K562 treated with DMSO at 1 percent for 24 hours (cell line): ENCODE results near the gene RTTN. TPM values are rescaled to one million over a fixed set of nuclear protein-coding genes. Genes with fewer than 3 reads are reported as not detected.

Experiments used
- total RNA-seq: library from RNA; unstranded; fragments of 300-600 nt; gene quantifications from 2 replicates; pipeline ENCODE4 v1.2.3, GENCODE V29; 2022; ENCODE audit warnings: low read depth; ENCODE audit not compliant: insufficient read depth

The RTTN gene
- 5.5 and 5.6 TPM in 2 replicates for total RNA-seq

GRCh38 chr18:70205421-70206397 is at the start of gene RTTN:
Gene RTTN (minus strand): TSS chr18:70205687. CDS start chr18:70205658, 29 bp downstream.

Other genes with a start within 250 kb of the RTTN start
- 5.6 and 5.7 TPM in 2 replicates for gene SOCS6, start 83.4 kb upstream of the RTTN start, total RNA-seq